Stimulated activated CD8-positive, alpha-beta memory T cell treated with anti-CD3 and anti-CD28 coated beads, Interleukin-4, amount 100 ng/mL, for 4 hours (primary cell): ENCODE results near the gene ATP13A1.

Experiments used
- DNase-seq, 2 donors: peaks; one replicate each; pipeline ENCODE4 v3.0.0-alpha.2; 2020; ENCODE audit warnings: low read depth in 2 of 2, low spot score in 1 of 2

ATP13A1 gene

GRCh38 chr19:19645233-19645870 lies 18.1 kb downstream of the ATP13A1 start:
- DNase-seq, result no peak

GRCh38 chr19:19644054-19644388 lies 19.5 kb downstream of the ATP13A1 start:
- DNase-seq, result no peak

- DNase-seq, result peak; percentile 72 to 76
Observed at GRCh38 chr19:19643158-19644053, 20.1 kb downstream of the ATP13A1 start, which contains the start of gene GMIP. GMIP (minus strand) TSS chr19:19643657; CDS start chr19:19643529, 128 bp downstream.

- DNase-seq, result peak in 1 of 2 donors; percentile 46
Observed at GRCh38 chr19:19642506-19643157, 20.8 kb downstream of the ATP13A1 start.

GRCh38 chr19:19637523-19638251 lies 25.8 kb downstream of the ATP13A1 start:
- DNase-seq, result no peak

GRCh38 chr19:19637186-19637522 lies 26.3 kb downstream of the ATP13A1 start:
- DNase-seq, result no peak

- no peak for DNase-seq
Observed at GRCh38 chr19:19636573-19637185, 26.8 kb downstream of the ATP13A1 start.

GRCh38 chr19:19635313-19635702 lies 28.2 kb downstream of the ATP13A1 start:
- DNase-seq, result no peak

- no peak for DNase-seq
Observed at GRCh38 chr19:19634516-19635312, 28.8 kb downstream of the ATP13A1 start.

GRCh38 chr19:19633711-19634515 lies 29.6 kb downstream of the ATP13A1 start:
- no peak for DNase-seq

- DNase-seq, result no peak
Observed at GRCh38 chr19:19632661-19633060, 30.8 kb downstream of the ATP13A1 start.

GRCh38 chr19:19631346-19631745 lies 32.1 kb downstream of the ATP13A1 start:
- DNase-seq, result no peak

- no peak for DNase-seq
Observed at GRCh38 chr19:19630426-19630825, 33.0 kb downstream of the ATP13A1 start.

- no peak for DNase-seq
Observed at GRCh38 chr19:19630062-19630414, 33.4 kb downstream of the ATP13A1 start.

GRCh38 chr19:19628501-19629134 lies 34.9 kb downstream of the ATP13A1 start:
- peak in 1 of 2 donors; percentile 33 for DNase-seq

- peak; percentile 52 to 67 for DNase-seq
Observed at GRCh38 chr19:19627621-19628500, 35.6 kb downstream of the ATP13A1 start, which contains the start of gene LPAR2. LPAR2 (minus strand) TSS chr19:19628220; CDS start chr19:19627275, 945 bp downstream.

GRCh38 chr19:19626516-19627472 lies 36.7 kb downstream of the ATP13A1 start:
- no peak for DNase-seq
